HepG2 (cell line): ENCODE data around the gene POGK. TPM values are rescaled to one million over a fixed set of nuclear protein-coding genes. Genes with fewer than 3 reads are reported as not detected.
A peak's percentile ranks its signal among the peaks of the same experiment; 100 is the strongest.

Source experiments
- ATAC-seq: fragments of 200-7000 bp; cut with Tn5 transposase; 3 replicates; pipeline ENCODE4 v1.9.1; 2020; ENCODE audit warnings: mild to moderate bottlenecking, moderate library complexity
- Bru-seq: library from RNA; stranded (reverse); fragments of 400-500 nt; gene quantifications from one replicate; lab custom pipeline; 2021; lab: Mats Ljungman, UMichigan
- BruChase-seq, 2 experiments: library from RNA; stranded (reverse); fragments of 400-500 nt; gene quantifications; one replicate each; lab custom pipeline; 2021; lab: Mats Ljungman, UMichigan
- BruUV-seq: library from RNA; stranded (reverse); fragments of 400-500 nt; replicated peaks from 2 replicates; lab custom pipeline; 2021; lab: Mats Ljungman, UMichigan
- CTCF ChIA-PET: fragments of 300-600 bp; formaldehyde crosslinking; extraction: SDS; loops from one replicate; lab custom pipeline; 2021; ENCODE audit warnings: low total read pairs, inconsistent platforms, low intra/inter-chr PET ratio; lab: Yijun Ruan, JAX
- POLR2A ChIA-PET: fragments of 350-600 bp; sonication (Branson Sonifier 250); formaldehyde crosslinking; loops from one replicate; lab custom pipeline; 2020; ENCODE audit warnings: antibody characterized with exemption, inconsistent platforms; lab: Yijun Ruan, JAX
- DNase-seq: peaks from one replicate; pipeline ENCODE4 v3.0.0-alpha.2; 2015; ENCODE audit warnings: low spot score
- FAIRE-seq: peaks from 3 replicates; lab custom pipeline; 2011; peaks lifted over from hg19 to GRCh38; lab: Jason Lieb, UNC
- H2AFZ ChIP-seq: one replicate; pipeline ENCODE4 v1.6.1; 2011; ENCODE audit warnings: low read length, inconsistent platforms
- H3K27ac ChIP-seq: fragments of 300-600 bp; 3 replicates; pipeline ENCODE4 v1.8.0; 2011; ENCODE audit warnings: mixed run types, mild to moderate bottlenecking, mixed read lengths, low read length, inconsistent platforms; ENCODE audit not compliant: insufficient read depth; ENCODE audit errors: extremely low read length
- H3K27me3 ChIP-seq, 2 experiments: fragments of 200-600 bp in 1 of 2; 2 replicates in 1 of 2; 3 replicates in 1 of 2; pipeline versions ENCODE4 v1.6.0 to v1.8.0; 2011; ENCODE audit warnings: low read length in 2 of 2, mild to moderate bottlenecking in 2 of 2, moderate library complexity in 2 of 2, inconsistent platforms in 1 of 2; ENCODE audit not compliant: insufficient read depth in 2 of 2, control insufficient read depth in 1 of 2
- H3K36me3 ChIP-seq, 2 experiments: fragments of 200-600 bp in 1 of 2; replicated peaks in 1 of 2; 2 replicates in 1 of 2; 3 replicates in 1 of 2; pipeline versions ENCODE4 v1.5.1 to v1.8.0; 2011; ENCODE audit warnings: low read length in 2 of 2, inconsistent platforms in 1 of 2; ENCODE audit not compliant: insufficient read depth in 2 of 2, control insufficient read depth in 1 of 2
- H3K4me1 ChIP-seq: 2 replicates; pipeline ENCODE4 v1.5.1; 2012; ENCODE audit warnings: low read length, inconsistent platforms; ENCODE audit not compliant: insufficient read depth
- H3K4me2 ChIP-seq: 2 replicates; pipeline ENCODE4 v1.6.0; 2011; ENCODE audit warnings: low read depth, low read length, inconsistent platforms
- H3K4me3 ChIP-seq, 3 experiments: fragments of 200-600 bp in 1 of 3; sonication (generic), shearing (Covaris generic) in 1 of 3; replicated peaks in 1 of 3; 2 replicates each; pipeline ENCODE4 v1.5.1; 2011 to 2016; ENCODE audit warnings: low read length in 3 of 3, inconsistent platforms in 2 of 3, low read depth in 2 of 3, mild to moderate bottlenecking in 2 of 3, control low read depth in 1 of 3, mixed read lengths in 1 of 3; ENCODE audit not compliant: insufficient read depth in 1 of 3
- H3K79me2 ChIP-seq: one replicate; pipeline ENCODE4 v1.6.1; 2011; ENCODE audit warnings: low read length, inconsistent platforms; ENCODE audit not compliant: insufficient read depth
- H3K9ac ChIP-seq: 2 replicates; pipeline ENCODE4 v1.6.0; 2011; ENCODE audit warnings: mild to moderate bottlenecking, low read depth, low read length, inconsistent platforms; ENCODE audit not compliant: insufficient read depth
- H3K9me3 ChIP-seq: 2 replicates; pipeline ENCODE4 v1.5.1; 2012; ENCODE audit warnings: mild to moderate bottlenecking, low read length
- H4K20me1 ChIP-seq: 2 replicates; pipeline ENCODE4 v1.6.0; 2011; ENCODE audit warnings: inconsistent platforms, mild to moderate bottlenecking, low read length, moderate library complexity; ENCODE audit not compliant: insufficient read depth
- AHR ChIP-seq: IDR thresholded peaks from 2 replicates; pipeline ENCODE4 v1.6.1; 2018; ENCODE audit warnings: missing genetic modification reagents, missing compliant biosample characterization
- HHEX ChIP-seq: IDR thresholded peaks from 2 replicates; pipeline ENCODE4 v1.6.1; 2016; ENCODE audit warnings: control low read depth
- KDM1A ChIP-seq: IDR thresholded peaks from 2 replicates; pipeline ENCODE4 v1.6.1; 2016; ENCODE audit warnings: missing compliant biosample characterization
- NR2F6 ChIP-seq, 2 experiments: IDR thresholded peaks; 2 replicates each; pipeline ENCODE4 v1.6.1; 2016; ENCODE audit warnings: antibody characterized with exemption in 1 of 2, mild to moderate bottlenecking in 1 of 2
- SRF ChIP-seq: IDR thresholded peaks from 2 replicates; pipeline ENCODE4 v1.6.1; 2011; ENCODE audit warnings: mild to moderate bottlenecking, low read depth, low read length, moderate library complexity
- ZNF225 ChIP-seq: sonication (generic); formaldehyde crosslinking; IDR thresholded peaks from 2 replicates; pipeline ENCODE4 v1.4.0; 2020; ENCODE audit warnings: mild to moderate bottlenecking, missing genetic modification reagents
- ZNF382 ChIP-seq: sonication (generic); formaldehyde crosslinking; IDR thresholded peaks from 2 replicates; pipeline ENCODE4 v1.5.0; 2020; ENCODE audit warnings: missing genetic modification reagents, mild to moderate bottlenecking, borderline replicate concordance
- ZNF441 ChIP-seq: sonication (generic); formaldehyde crosslinking; IDR thresholded peaks from 2 replicates; pipeline ENCODE4 v1.7.0; 2021; ENCODE audit warnings: missing genetic modification reagents, borderline replicate concordance
- WGBS: methylation state at CpG from one replicate; pipeline ENCODE4 v1.1.6; 2017; ENCODE audit warnings: low lambda C conversion rate; 5-methylcytosine and 5-hydroxymethylcytosine counted together
- in situ Hi-C: cut with HindIII; loops from 2 replicates; pipeline ENCODE4 v1.10.0; 2017; ENCODE audit warnings: low pct_unique_long_range_greater_than_20kb; ENCODE audit not compliant: extremely low pct_ligation_motif_present
- intact Hi-C: fragments of 100-400 bp; cut with micrococcal nuclease; formaldehyde crosslinking; loops from one replicate; pipeline ENCODE4 v1.10.0; 2022; ENCODE audit not compliant: unreplicated experiment
- long read RNA-seq, 2 experiments: library from RNA in 1 of 2; library from polyadenylated mRNA in 1 of 2; stranded (forward) in 1 of 2; unstranded in 1 of 2; transcript quantifications; one replicate each; pipeline ENCODE4 v2.0.0, GENCODE V29; 2019 to 2022
- polyA minus RNA-seq, 3 experiments: library from RNA; depleted of rRNA, polyadenylated mRNA; stranded (reverse); fragments of >200 nt; gene quantifications; 2 replicates each; pipeline ENCODE4 v1.2.3, GENCODE V29; 2011; ENCODE audit warnings: low replicate concordance in 1 of 3
- polyA plus RNA-seq, 8 experiments: library from polyadenylated mRNA; depleted of rRNA in 3 of 8; stranded (reverse) in 7 of 8; unstranded in 1 of 8; fragments of >200 nt; fragmentation: Illumina TruSeq in 4 of 8; extraction: Trizol in 4 of 8; gene quantifications; 2 replicates each; pipeline versions ENCODE4 v1.2.1 to v1.2.3, GENCODE V29; 2011 to 2016; ENCODE audit warnings: low read depth in 4 of 8, missing spikeins in 1 of 8, mixed read lengths in 1 of 8; ENCODE audit not compliant: insufficient read depth in 1 of 8
- total RNA-seq, 5 experiments: library from RNA; depleted of rRNA; stranded (reverse); fragments of >200 nt; fragmentation: Illumina TruSeq; extraction: Trizol; gene quantifications; 2 replicates each; pipeline ENCODE4 v1.2.3, GENCODE V29; 2016; ENCODE audit warnings: low read depth in 1 of 5
- TF ChIP-seq, protein P1 (sequence below): sonication (generic); formaldehyde crosslinking; IDR thresholded peaks from 2 replicates; pipeline ENCODE4 v1.4.0; 2020; ENCODE audit warnings: mild to moderate bottlenecking, low read depth, missing genetic modification reagents
- TF ChIP-seq, protein P2 (sequence below): sonication (generic); formaldehyde crosslinking; IDR thresholded peaks from 2 replicates; pipeline ENCODE4 v1.5.0; 2020; ENCODE audit warnings: mild to moderate bottlenecking, missing genetic modification reagents, borderline replicate concordance

The POGK gene
- 16.2 and 17.6 TPM in 2 replicates for total RNA-seq (2016; rRNA removed; fragmentation: Illumina TruSeq; extraction: Trizol)
- 2.0 and 2.1 TPM in 2 replicates for total RNA-seq (2016; cell fraction: cytosol; rRNA removed; fragmentation: Illumina TruSeq; extraction: Trizol; ENCODE audit: low read depth)
- 16.4 and 17.5 TPM in 2 replicates for total RNA-seq (2016; cell fraction: insoluble cytoplasmic fraction; rRNA removed; fragmentation: Illumina TruSeq; extraction: Trizol)
- total RNA-seq (2016; cell fraction: membrane; rRNA removed; fragmentation: Illumina TruSeq; extraction: Trizol), result 8.6 and 8.8 TPM in 2 replicates
- 15.0 and 17.0 TPM in 2 replicates for total RNA-seq (2016; cell fraction: nucleus; rRNA removed; fragmentation: Illumina TruSeq; extraction: Trizol)
- 4.8 and 5.3 TPM in 2 replicates for polyA plus RNA-seq (2011; rRNA removed)
- 4.7 and 6.4 TPM in 2 replicates for polyA plus RNA-seq (2011; cell fraction: cytosol; rRNA removed)
- 12.4 and 14.7 TPM in 2 replicates for polyA plus RNA-seq (2011; cell fraction: nucleus; rRNA removed)
- polyA plus RNA-seq (2012), result 8.0 and 9.8 TPM in 2 replicates
- 0.83 and 0.92 TPM in 2 replicates for polyA plus RNA-seq (2016; cell fraction: cytosol; fragmentation: Illumina TruSeq; extraction: Trizol; ENCODE audit: low read depth)
- polyA plus RNA-seq (2016; cell fraction: insoluble cytoplasmic fraction; fragmentation: Illumina TruSeq; extraction: Trizol; ENCODE audit: low read depth), result 14.9 and 16.0 TPM in 2 replicates
- polyA plus RNA-seq (2016; cell fraction: membrane; fragmentation: Illumina TruSeq; extraction: Trizol; ENCODE audit: low read depth), result 5.1 and 5.4 TPM in 2 replicates
- 20.8 and 21.1 TPM in 2 replicates for polyA plus RNA-seq (2016; cell fraction: nucleus; fragmentation: Illumina TruSeq; extraction: Trizol; ENCODE audit: insufficient read depth, low read depth)
- polyA minus RNA-seq (2011; rRNA and poly(A)+ RNA removed; ENCODE audit: low replicate concordance), result 9.1 and 37.8 TPM in 2 replicates
- 6.7 and 8.7 TPM in 2 replicates for polyA minus RNA-seq (2011; cell fraction: cytosol; rRNA and poly(A)+ RNA removed)
- 28.5 and 30.6 TPM in 2 replicates for polyA minus RNA-seq (2011; cell fraction: nucleus; rRNA and poly(A)+ RNA removed)
- Bru-seq, nascent RNA, result percentile 90 among the genes with signal in this experiment
- BruChase-seq, experiment 1, labeled RNA remaining after a 6-hour chase, result percentile 89 among the genes with signal in this experiment
- percentile 93 among the genes with signal in this experiment for BruChase-seq, experiment 2, labeled RNA remaining after a 2-hour chase
- long read RNA-seq, experiment 1, full-length matches to known transcripts, result 2 of 6 reads
- long read RNA-seq, experiment 1, partial matches to known transcripts, result 1 of 6 reads
- long read RNA-seq, experiment 1, other reads (novel, unspliced or antisense), result 3 of 6 reads
- long read RNA-seq, experiment 2, full-length matches to known transcripts, result 8 of 48 reads
- long read RNA-seq, experiment 2, partial matches to known transcripts, result 7 of 48 reads
- long read RNA-seq, experiment 2, other reads (novel, unspliced or antisense), result 33 of 48 reads

GRCh38 chr1:166838766-166839599, at the start of gene POGK:
Gene POGK, plus strand, starts transcription at chr1:166839475. Its CDS starts 1,482 bp downstream, at chr1:166840957.
- in situ Hi-C loops, result no loop called here
- intact Hi-C loops, result loop anchor here (1.0 kb wide), 1 partner anchor 36 kb away; no protein-coding TSS in a partner anchor
- no TSS peak for BruUV-seq
- TF ChIP-seq SRF (no peak), AHR (CRISPR knock-in tag) (peak; percentile 85), NR2F6 (IDR thresholded peaks at IDR 0.05) (peak; percentile 12; the same call in 1 of the 2 replicates), NR2F6 (CRISPR knock-in tag; IDR thresholded peaks at IDR 0.05) (0 out of 2 replicates have a peak, but pooled peaks have one; percentile 21), ZNF225 (CRISPR knock-in tag) (peak; percentile 93; the same call in 1 of the 2 replicates), HHEX (CRISPR knock-in tag) (no peak), KDM1A (CRISPR knock-in tag) (no peak; the same call in 1 of the 2 replicates), ZNF382 (no peak), ZNF441 (peak; percentile 86)
- TF ChIP-seq, protein P1, sequence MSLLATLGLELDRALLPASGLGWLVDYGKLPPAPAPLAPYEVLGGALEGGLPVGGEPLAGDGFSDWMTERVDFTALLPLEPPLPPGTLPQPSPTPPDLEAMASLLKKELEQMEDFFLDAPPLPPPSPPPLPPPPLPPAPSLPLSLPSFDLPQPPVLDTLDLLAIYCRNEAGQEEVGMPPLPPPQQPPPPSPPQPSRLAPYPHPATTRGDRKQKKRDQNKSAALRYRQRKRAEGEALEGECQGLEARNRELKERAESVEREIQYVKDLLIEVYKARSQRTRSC, result no peak
- TF ChIP-seq, protein P2, sequence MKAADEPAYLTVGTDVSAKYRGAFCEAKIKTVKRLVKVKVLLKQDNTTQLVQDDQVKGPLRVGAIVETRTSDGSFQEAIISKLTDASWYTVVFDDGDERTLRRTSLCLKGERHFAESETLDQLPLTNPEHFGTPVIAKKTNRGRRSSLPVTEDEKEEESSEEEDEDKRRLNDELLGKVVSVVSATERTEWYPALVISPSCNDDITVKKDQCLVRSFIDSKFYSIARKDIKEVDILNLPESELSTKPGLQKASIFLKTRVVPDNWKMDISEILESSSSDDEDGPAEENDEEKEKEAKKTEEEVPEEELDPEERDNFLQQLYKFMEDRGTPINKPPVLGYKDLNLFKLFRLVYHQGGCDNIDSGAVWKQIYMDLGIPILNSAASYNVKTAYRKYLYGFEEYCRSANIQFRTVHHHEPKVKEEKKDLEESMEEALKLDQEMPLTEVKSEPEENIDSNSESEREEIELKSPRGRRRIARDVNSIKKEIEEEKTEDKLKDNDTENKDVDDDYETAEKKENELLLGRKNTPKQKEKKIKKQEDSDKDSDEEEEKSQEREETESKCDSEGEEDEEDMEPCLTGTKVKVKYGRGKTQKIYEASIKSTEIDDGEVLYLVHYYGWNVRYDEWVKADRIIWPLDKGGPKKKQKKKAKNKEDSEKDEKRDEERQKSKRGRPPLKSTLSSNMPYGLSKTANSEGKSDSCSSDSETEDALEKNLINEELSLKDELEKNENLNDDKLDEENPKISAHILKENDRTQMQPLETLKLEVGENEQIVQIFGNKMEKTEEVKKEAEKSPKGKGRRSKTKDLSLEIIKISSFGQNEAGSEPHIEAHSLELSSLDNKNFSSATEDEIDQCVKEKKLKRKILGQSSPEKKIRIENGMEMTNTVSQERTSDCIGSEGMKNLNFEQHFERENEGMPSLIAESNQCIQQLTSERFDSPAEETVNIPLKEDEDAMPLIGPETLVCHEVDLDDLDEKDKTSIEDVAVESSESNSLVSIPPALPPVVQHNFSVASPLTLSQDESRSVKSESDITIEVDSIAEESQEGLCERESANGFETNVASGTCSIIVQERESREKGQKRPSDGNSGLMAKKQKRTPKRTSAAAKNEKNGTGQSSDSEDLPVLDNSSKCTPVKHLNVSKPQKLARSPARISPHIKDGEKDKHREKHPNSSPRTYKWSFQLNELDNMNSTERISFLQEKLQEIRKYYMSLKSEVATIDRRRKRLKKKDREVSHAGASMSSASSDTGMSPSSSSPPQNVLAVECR (CRISPR knock-in tag), result peak; percentile 88; the same call in 1 of the 2 replicates

More at GRCh38 chr1:166838766-166839599, at the start of gene POGK:
- Histone ChIP-seq H4K20me1 (peaks cover 3% of the 10 kb centered on the region; the same call in 1 of the 2 replicates), H2AFZ (peak within 1 kb of the TSS; percentile 83), H3K4me3 (peak within 1 kb of the TSS; percentile 60 to 81 (median 79)), H3K36me3 (peaks cover 11 to 32% of the 10 kb centered on the region in 2 experiments), H3K4me2 (peak within 1 kb of the TSS; percentile 98), H3K79me2 (peaks cover 16% of the 10 kb centered on the region), H3K9ac (peak within 1 kb of the TSS; percentile 86), H3K9me3 (no peaks in the 10 kb centered on the region), H3K4me1 (peaks cover 37% of the 10 kb centered on the region), H3K27ac (peak within 1 kb of the TSS; percentile 78), H3K27me3 (peaks cover 0 to 6% of the 10 kb centered on the region in 2 experiments; a peak in 3 of 5 replicates)
- ChIA-PET POLR2A (interaction anchor here (0.7 to 2.2 kb wide), 13 partner anchors 11 to 928 kb away, joined by 3 to 41 read pairs (median 5); partner anchors contain the start of genes CREG1, POU2F1 and TADA1), CTCF (no interaction called here)
- DNase-seq, result peak; percentile 78
- 5% methylated on average over 13 of the region's 63 CpGs for WGBS
- no peak for FAIRE-seq
- ATAC-seq, result peak; percentile 98
